Adipocyte (in vitro differentiated cells): Measurements from ENCODE around the gene PHF2.

Source experiments
- DNase-seq: peaks from one replicate; pipeline ENCODE4 v3.0.0-alpha.2; 2015; ENCODE audit warnings: low read depth
- H3K27me3 ChIP-seq: replicated peaks from 2 replicates; pipeline ENCODE4 v1.7.0; 2013; ENCODE audit warnings: mild to moderate bottlenecking, low read length, moderate library complexity; ENCODE audit not compliant: control insufficient read depth, insufficient read depth
- H3K36me3 ChIP-seq: 2 replicates; pipeline ENCODE4 v1.7.0; 2013; ENCODE audit warnings: low read length, mild to moderate bottlenecking, moderate library complexity; ENCODE audit not compliant: control insufficient read depth, insufficient read depth, severe bottlenecking
- H3K4me1 ChIP-seq: 2 replicates; pipeline ENCODE4 v1.7.0; 2013; ENCODE audit warnings: mild to moderate bottlenecking, low read length, moderate library complexity; ENCODE audit not compliant: control insufficient read depth, insufficient read depth
- H3K4me3 ChIP-seq: 2 replicates; pipeline ENCODE4 v1.7.0; 2013; ENCODE audit warnings: mild to moderate bottlenecking, low read length, moderate library complexity
- H3K9ac ChIP-seq: 2 replicates; pipeline ENCODE4 v1.7.0; 2013; ENCODE audit warnings: mild to moderate bottlenecking, low read length, moderate library complexity
- H3K9me3 ChIP-seq: 2 replicates; pipeline ENCODE4 v1.7.0; 2013; ENCODE audit warnings: mild to moderate bottlenecking, low read length, moderate library complexity; ENCODE audit not compliant: control insufficient read depth

The PHF2 gene

GRCh38 chr9:93649610-93650261 is 73.4 kb downstream of the PHF2 start:
- Histone ChIP-seq H3K27me3 (no peaks in the 10 kb centered on the region), H3K4me1 (no peaks in the 10 kb centered on the region), H3K36me3 (peaks cover 48% of the 10 kb centered on the region), H3K9me3 (no peaks in the 10 kb centered on the region), H3K9ac (no peak overlapping the region), H3K4me3 (no peak overlapping the region)
- DNase-seq: no peak

GRCh38 chr9:93650448-93650847 is 74.1 kb downstream of the PHF2 start:
- Histone ChIP-seq H3K27me3 (no peaks in the 10 kb centered on the region), H3K9me3 (no peaks in the 10 kb centered on the region), H3K9ac (no peak overlapping the region), H3K4me3 (no peak overlapping the region), H3K36me3 (peaks cover 50% of the 10 kb centered on the region), H3K4me1 (no peaks in the 10 kb centered on the region)
- DNase-seq: no peak

GRCh38 chr9:93651521-93651950 is 75.2 kb downstream of the PHF2 start:
- DNase-seq: no peak
- no peaks in the 10 kb centered on the region for H3K27me3 ChIP-seq
- H3K4me1 ChIP-seq: no peaks in the 10 kb centered on the region
- peaks cover 41% of the 10 kb centered on the region for H3K36me3 ChIP-seq
- no peak overlapping the region for H3K9ac ChIP-seq
- H3K9me3 ChIP-seq: no peaks in the 10 kb centered on the region
- no peak overlapping the region for H3K4me3 ChIP-seq

- Histone ChIP-seq H3K27me3 (no peaks in the 10 kb centered on the region), H3K36me3 (peaks cover 37% of the 10 kb centered on the region)
- DNase-seq: no peak
These were observed 76.5 kb downstream of the PHF2 start for GRCh38 chr9:93652604-93653592.

GRCh38 chr9:93653760-93654159 is 77.4 kb downstream of the PHF2 start:
- Histone ChIP-seq H3K27me3 (no peaks in the 10 kb centered on the region), H3K9ac (no peak overlapping the region), H3K36me3 (peaks cover 37% of the 10 kb centered on the region), H3K4me1 (no peaks in the 10 kb centered on the region), H3K9me3 (no peaks in the 10 kb centered on the region), H3K4me3 (no peak overlapping the region)
- DNase-seq: no peak

More at GRCh38 chr9:93652604-93653592, 76.5 kb downstream of the PHF2 start:
- Histone ChIP-seq H3K9me3 (no peaks in the 10 kb centered on the region), H3K4me3 (no peak overlapping the region), H3K4me1 (no peaks in the 10 kb centered on the region), H3K9ac (no peak overlapping the region)

GRCh38 chr9:93654351-93654961 is 78.1 kb downstream of the PHF2 start:
- H3K9me3 ChIP-seq: no peaks in the 10 kb centered on the region
- no peak overlapping the region for H3K9ac ChIP-seq
- H3K4me1 ChIP-seq: no peaks in the 10 kb centered on the region
- no peaks in the 10 kb centered on the region for H3K27me3 ChIP-seq
- DNase-seq: no peak
- peaks cover 34% of the 10 kb centered on the region for H3K36me3 ChIP-seq
- H3K4me3 ChIP-seq: no peak overlapping the region

- Histone ChIP-seq H3K4me1 (no peaks in the 10 kb centered on the region), H3K36me3 (peaks cover 28% of the 10 kb centered on the region), H3K27me3 (no peaks in the 10 kb centered on the region), H3K9ac (no peak overlapping the region), H3K9me3 (no peaks in the 10 kb centered on the region), H3K4me3 (no peak overlapping the region)
- no peak for DNase-seq
These were observed 79.4 kb downstream of the PHF2 start for GRCh38 chr9:93655621-93656425.

- Histone ChIP-seq H3K36me3 (peaks cover 23% of the 10 kb centered on the region), H3K4me1 (no peaks in the 10 kb centered on the region), H3K9ac (no peak overlapping the region), H3K4me3 (no peak overlapping the region), H3K27me3 (no peaks in the 10 kb centered on the region), H3K9me3 (no peaks in the 10 kb centered on the region)
- DNase-seq: no peak
These were observed 80.2 kb downstream of the PHF2 start for GRCh38 chr9:93656426-93657239.

- no peak overlapping the region for H3K9ac ChIP-seq
- H3K9me3 ChIP-seq: no peaks in the 10 kb centered on the region
- no peak overlapping the region for H3K4me3 ChIP-seq
- H3K36me3 ChIP-seq: peaks cover 19% of the 10 kb centered on the region
- no peaks in the 10 kb centered on the region for H3K27me3 ChIP-seq
- no peaks in the 10 kb centered on the region for H3K4me1 ChIP-seq
- no peak for DNase-seq
These were observed 81.1 kb downstream of the PHF2 start for GRCh38 chr9:93657331-93658111.
